Cardiac fibroblast (primary cell): ENCODE results near the gene TADA1.
A peak's percentile ranks its signal among the peaks of the same experiment; 100 is the strongest.

Source experiments
- DNase-seq, 2 donors: peaks; one replicate each; pipeline versions ENCODE4 v3.0.0 to v3.0.0-alpha.2; 2010; ENCODE audit warnings: low read depth in 2 of 2
- H3K4me3 ChIP-seq, 2 donors: replicated peaks in 1 of 2; 1 replicate in 1 of 2; 2 replicates in 1 of 2; pipeline ENCODE4 v1.5.1; 2011; ENCODE audit warnings: low read depth in 2 of 2, low read length in 2 of 2, mild to moderate bottlenecking in 2 of 2, moderate library complexity in 1 of 2
- TF ChIP-seq, protein P1 (sequence below): IDR thresholded peaks from one replicate; pipeline ENCODE4 v1.5.1; 2011; ENCODE audit warnings: low read depth, mild to moderate bottlenecking, low read length, inconsistent platforms

Gene TADA1

DNA sequence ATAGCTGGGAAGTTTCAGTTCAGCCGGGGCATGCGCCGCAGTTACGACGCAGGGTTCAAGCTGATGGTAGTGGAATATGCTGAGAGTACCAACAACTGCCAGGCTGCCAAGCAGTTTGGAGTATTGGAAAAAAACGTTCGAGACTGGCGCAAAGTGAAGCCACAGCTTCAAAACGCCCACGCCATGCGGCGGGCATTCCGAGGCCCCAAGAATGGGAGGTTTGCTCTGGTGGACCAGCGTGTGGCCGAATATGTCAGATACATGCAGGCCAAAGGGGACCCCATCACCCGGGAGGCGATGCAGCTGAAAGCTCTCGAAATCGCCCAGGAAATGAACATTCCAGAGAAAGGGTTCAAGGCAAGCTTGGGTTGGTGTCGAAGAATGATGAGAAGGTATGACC lies 26.9 kb downstream of the TADA1 start:
- H3K4me3 ChIP-seq, result no peak overlapping the region
- no peak for DNase-seq
- TF ChIP-seq, protein P1, sequence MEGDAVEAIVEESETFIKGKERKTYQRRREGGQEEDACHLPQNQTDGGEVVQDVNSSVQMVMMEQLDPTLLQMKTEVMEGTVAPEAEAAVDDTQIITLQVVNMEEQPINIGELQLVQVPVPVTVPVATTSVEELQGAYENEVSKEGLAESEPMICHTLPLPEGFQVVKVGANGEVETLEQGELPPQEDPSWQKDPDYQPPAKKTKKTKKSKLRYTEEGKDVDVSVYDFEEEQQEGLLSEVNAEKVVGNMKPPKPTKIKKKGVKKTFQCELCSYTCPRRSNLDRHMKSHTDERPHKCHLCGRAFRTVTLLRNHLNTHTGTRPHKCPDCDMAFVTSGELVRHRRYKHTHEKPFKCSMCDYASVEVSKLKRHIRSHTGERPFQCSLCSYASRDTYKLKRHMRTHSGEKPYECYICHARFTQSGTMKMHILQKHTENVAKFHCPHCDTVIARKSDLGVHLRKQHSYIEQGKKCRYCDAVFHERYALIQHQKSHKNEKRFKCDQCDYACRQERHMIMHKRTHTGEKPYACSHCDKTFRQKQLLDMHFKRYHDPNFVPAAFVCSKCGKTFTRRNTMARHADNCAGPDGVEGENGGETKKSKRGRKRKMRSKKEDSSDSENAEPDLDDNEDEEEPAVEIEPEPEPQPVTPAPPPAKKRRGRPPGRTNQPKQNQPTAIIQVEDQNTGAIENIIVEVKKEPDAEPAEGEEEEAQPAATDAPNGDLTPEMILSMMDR, result no peak

DNA sequence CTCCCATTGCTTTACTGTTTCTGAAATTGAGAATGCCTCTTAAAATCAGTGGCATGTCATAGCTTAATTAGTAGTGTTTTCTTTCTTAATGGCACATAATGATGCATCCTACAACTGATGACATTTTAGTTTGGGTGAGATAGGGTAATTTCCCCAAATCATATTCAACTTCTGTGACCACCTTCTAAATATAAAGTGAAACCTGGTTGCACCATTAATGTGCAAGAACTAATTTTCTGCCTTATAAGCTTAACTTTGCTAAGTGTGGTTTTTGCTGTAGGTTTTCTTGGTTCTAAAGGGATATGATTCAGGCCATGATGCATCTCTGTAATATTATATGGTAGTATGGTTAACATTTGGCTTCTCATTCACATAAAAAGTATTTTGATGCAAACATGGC lies 27.9 kb downstream of the TADA1 start:
- TF ChIP-seq, protein P1, result no peak
- H3K4me3 ChIP-seq, result no peak overlapping the region
- DNase-seq, result no peak

- no peak for DNase-seq
- TF ChIP-seq, protein P1, result no peak
- H3K4me3 ChIP-seq, result no peak overlapping the region
These were observed 31.3 kb downstream of the TADA1 start for GRCh38 chr1:166844791-166845190.

GRCh38 chr1:166843769-166844596 lies 32.1 kb downstream of the TADA1 start:
- DNase-seq, result peak in 1 of 2 donors; percentile 11
- TF ChIP-seq, protein P1, result no peak
- H3K4me3 ChIP-seq, result no peak overlapping the region

- no peak overlapping the region for H3K4me3 ChIP-seq
- DNase-seq, result no peak
- TF ChIP-seq, protein P1, result no peak
These were observed 32.7 kb downstream of the TADA1 start for GRCh38 chr1:166843322-166843721.

- H3K4me3 ChIP-seq, result peak overlapping the region; percentile 66 to 68
- TF ChIP-seq, protein P1, result no peak
- DNase-seq, result peak; percentile 32 to 43
These were observed 35.5 kb downstream of the TADA1 start for GRCh38 chr1:166840309-166841274.
